ENCODE data around the gene CNKSR3.

- TF ChIP-seq CTCF (IDR thresholded peaks at IDR 0.05; ENCODE audit: borderline replicate concordance, extremely low read depth, low read length, poor library complexity, severe bottlenecking) = no peak
- TF ChIP-seq EZH2 (IDR thresholded peaks at IDR 0.05; ENCODE audit: borderline replicate concordance, low read depth, low read length, severe bottlenecking) = no peak
Measured at GRCh38 chr6:154435400-154435945, 75.0 kb downstream of the CNKSR3 start.

Data from DND-41 (cell line).